Keratinocyte (primary cell): ENCODE results near the gene SLC26A2. TPM values are rescaled to one million over a fixed set of nuclear protein-coding genes. Genes with fewer than 3 reads are reported as not detected.

ENCODE experiments used
- DNase-seq: peaks from one replicate; pipeline ENCODE4 v3.0.0-alpha.2; 2011; ENCODE audit warnings: low read depth, missing footprints, low spot score
- FAIRE-seq: peaks from 2 replicates; lab custom pipeline; 2011; peaks lifted over from hg19 to GRCh38; lab: Jason Lieb, UNC
- H2AFZ ChIP-seq: 2 replicates; pipeline ENCODE4 v1.6.0; 2012; ENCODE audit warnings: low read length, control low read depth, inconsistent platforms; ENCODE audit not compliant: control insufficient read depth
- H3K27ac ChIP-seq: 2 replicates; pipeline ENCODE4 v1.5.1; 2011; ENCODE audit warnings: low read length; ENCODE audit not compliant: control insufficient read depth, insufficient read depth
- H3K27me3 ChIP-seq: 3 replicates; pipeline ENCODE4 v1.6.0; 2011; ENCODE audit warnings: low read length; ENCODE audit not compliant: control insufficient read depth, insufficient read depth; ENCODE audit errors: extremely low read depth
- H3K36me3 ChIP-seq, 2 experiments: 2 replicates in 1 of 2; 3 replicates in 1 of 2; pipeline ENCODE4 v1.5.1; 2011; ENCODE audit warnings: low read length in 2 of 2, mild to moderate bottlenecking in 1 of 2; ENCODE audit not compliant: control insufficient read depth in 2 of 2, insufficient read depth in 2 of 2; ENCODE audit errors: extremely low read depth in 1 of 2
- H3K4me1 ChIP-seq: 3 replicates; pipeline ENCODE4 v1.5.1; 2011; ENCODE audit warnings: low read length; ENCODE audit not compliant: control insufficient read depth, insufficient read depth; ENCODE audit errors: extremely low read depth
- H3K4me2 ChIP-seq: 3 replicates; pipeline ENCODE4 v1.6.0; 2011; ENCODE audit warnings: low read depth, low read length; ENCODE audit not compliant: control insufficient read depth, insufficient read depth; ENCODE audit errors: extremely low read depth
- H3K4me3 ChIP-seq, 3 experiments: fragments of 200-600 bp in 1 of 3; sonication (generic) in 1 of 3; 2 replicates in 2 of 3; 3 replicates in 1 of 3; pipeline ENCODE4 v1.5.1; 2011 to 2016; ENCODE audit warnings: low read length in 3 of 3, mild to moderate bottlenecking in 3 of 3, control low read depth in 2 of 3, inconsistent platforms in 1 of 3, low read depth in 1 of 3, mixed read lengths in 1 of 3, mixed run types in 1 of 3, moderate library complexity in 1 of 3; ENCODE audit not compliant: control insufficient read depth in 2 of 3, insufficient read depth in 2 of 3; ENCODE audit errors: extremely low read depth in 1 of 3
- H3K79me2 ChIP-seq: 2 replicates; pipeline ENCODE4 v1.6.0; 2012; ENCODE audit warnings: low read length; ENCODE audit not compliant: control insufficient read depth, insufficient read depth
- H3K9ac ChIP-seq: 3 replicates; pipeline ENCODE4 v1.6.0; 2011; ENCODE audit warnings: low read length; ENCODE audit not compliant: control insufficient read depth, insufficient read depth; ENCODE audit errors: extremely low read depth
- H3K9me1 ChIP-seq: 3 replicates; pipeline ENCODE4 v1.6.0; 2011; ENCODE audit warnings: low read length; ENCODE audit not compliant: control insufficient read depth, insufficient read depth; ENCODE audit errors: extremely low read depth
- H3K9me3 ChIP-seq: 2 replicates; pipeline ENCODE4 v1.5.1; 2012; ENCODE audit warnings: low read depth, low read length; ENCODE audit not compliant: control insufficient read depth
- H4K20me1 ChIP-seq: 3 replicates; pipeline ENCODE4 v1.6.0; 2011; ENCODE audit warnings: low read length; ENCODE audit not compliant: control insufficient read depth, insufficient read depth; ENCODE audit errors: extremely low read depth
- CTCF ChIP-seq, 3 experiments: IDR thresholded peaks in 1 of 3; conservative IDR thresholded peaks in 1 of 3; optimal IDR thresholded peaks in 1 of 3; 2 replicates in 2 of 3; 3 replicates in 1 of 3; pipeline versions ENCODE3 to v1.5.1; 2011; ENCODE audit warnings: low read length in 3 of 3, mild to moderate bottlenecking in 3 of 3, moderate library complexity in 2 of 3, control low read depth in 1 of 3, inconsistent platforms in 1 of 3; ENCODE audit not compliant: insufficient read depth in 2 of 3; ENCODE audit errors: extremely low read depth in 1 of 3
- EZH2 ChIP-seq: IDR thresholded peaks from one replicate; pipeline ENCODE4 v1.6.1; 2012; ENCODE audit warnings: inconsistent platforms, mild to moderate bottlenecking, low read length, moderate library complexity
- dilution Hi-C: fragments of 300-500 bp; cut with MboI; formaldehyde crosslinking; loops from one replicate; pipeline ENCODE4 v1.7.0; 2020; ENCODE audit warnings: low sequenced_read_pairs; ENCODE audit not compliant: extremely low pct_ligation_motif_present
- polyA plus RNA-seq, 5 experiments: library from polyadenylated mRNA; depleted of rRNA in 3 of 5; stranded (reverse) in 3 of 5; stranded (forward) in 1 of 5; unstranded in 1 of 5; fragments of >200 nt; gene quantifications; 1 replicate in 1 of 5; 2 replicates in 3 of 5; 3 replicates in 1 of 5; pipeline versions ENCODE4 v1.2.1 to v1.2.3, GENCODE V29; 2011 to 2012; ENCODE audit warnings: missing spikeins in 2 of 5, low read depth in 1 of 5, low replicate concordance in 1 of 5

The SLC26A2 gene
- polyA plus RNA-seq, 1 donor (not counting 4 experiments of a cell fraction or from before 2014, with no cell fraction given) = 10.3 TPM

- DNase-seq = peak; percentile 54
- peaks cover 25% of the 10 kb centered on the region for H3K79me2 ChIP-seq
- TF ChIP-seq CTCF (optimal IDR thresholded peaks at IDR 0.05 in 1 of 3, IDR thresholded peaks at IDR 0.05 in 1 of 3, conservative IDR thresholded peaks at IDR 0.05 in 1 of 3; ENCODE audit: extremely low read depth in 1 of 3, insufficient read depth in 2 of 3, low read length in 3 of 3) = no peak
- TF ChIP-seq EZH2 = no peak
Measured at GRCh38 chr5:150022158-150022531, 61.6 kb downstream of the SLC26A2 start.

GRCh38 chr5:150022681-150023080 is 62.1 kb downstream of the SLC26A2 start:
- H3K36me3 ChIP-seq = peaks cover 36 to 50% of the 10 kb centered on the region in 2 experiments
- peak overlapping the region in 2 of 3 experiments; percentile 17 to 33 for H3K4me3 ChIP-seq

More at GRCh38 chr5:150022158-150022531, 61.6 kb downstream of the SLC26A2 start:
- H3K9me1 ChIP-seq = no peaks in the 10 kb centered on the region
- H3K4me3 ChIP-seq = peak overlapping the region in 2 of 3 experiments; percentile 15 to 33
- dilution Hi-C loops = no loop called here
- no peak overlapping the region for H2AFZ ChIP-seq
- H3K4me2 ChIP-seq = peak overlapping the region; percentile 84
- H3K4me1 ChIP-seq = peaks cover 49% of the 10 kb centered on the region
- H3K9me3 ChIP-seq = no peaks in the 10 kb centered on the region
- no peaks in the 10 kb centered on the region for H3K27me3 ChIP-seq
- peak; percentile 69 for FAIRE-seq
- peaks cover 36 to 45% of the 10 kb centered on the region in 2 experiments for H3K36me3 ChIP-seq
- no peaks in the 10 kb centered on the region for H4K20me1 ChIP-seq
- peak overlapping the region; percentile 33 for H3K9ac ChIP-seq
- peak overlapping the region; percentile 83 for H3K27ac ChIP-seq

More at GRCh38 chr5:150022681-150023080, 62.1 kb downstream of the SLC26A2 start:
- no peak for FAIRE-seq
- no peak overlapping the region for H2AFZ ChIP-seq
- peaks cover 25% of the 10 kb centered on the region for H3K79me2 ChIP-seq
- no peaks in the 10 kb centered on the region for H4K20me1 ChIP-seq
- peak overlapping the region; percentile 33 for H3K9ac ChIP-seq
- no peak for DNase-seq
- H3K4me1 ChIP-seq = peaks cover 43% of the 10 kb centered on the region
- dilution Hi-C loops = no loop called here
- TF ChIP-seq EZH2 = no peak
- no peak for TF ChIP-seq CTCF (optimal IDR thresholded peaks at IDR 0.05 in 1 of 3, IDR thresholded peaks at IDR 0.05 in 1 of 3, conservative IDR thresholded peaks at IDR 0.05 in 1 of 3; ENCODE audit: extremely low read depth in 1 of 3, insufficient read depth in 2 of 3, low read length in 3 of 3)
- H3K9me3 ChIP-seq = no peaks in the 10 kb centered on the region
- H3K4me2 ChIP-seq = peak overlapping the region; percentile 84
- peak overlapping the region; percentile 83 for H3K27ac ChIP-seq
- H3K27me3 ChIP-seq = no peaks in the 10 kb centered on the region
- no peaks in the 10 kb centered on the region for H3K9me1 ChIP-seq
